HUES48 (cell line): ENCODE data around the gene KDM6B.

Experiments
- H3K27ac ChIP-seq: one replicate; pipeline ENCODE4 v1.7.0; 2013; ENCODE audit warnings: low read depth, low read length, inconsistent platforms
- H3K27me3 ChIP-seq: 2 replicates; pipeline ENCODE4 v1.6.1; 2013; ENCODE audit warnings: mild to moderate bottlenecking, low read length; ENCODE audit not compliant: control insufficient read depth, insufficient read depth
- H3K36me3 ChIP-seq: 2 replicates; pipeline ENCODE4 v1.6.1; 2013; ENCODE audit warnings: low read length; ENCODE audit not compliant: control insufficient read depth, insufficient read depth
- H3K4me1 ChIP-seq: 2 replicates; pipeline ENCODE4 v1.6.1; 2013; ENCODE audit warnings: mild to moderate bottlenecking, low read length; ENCODE audit not compliant: control insufficient read depth, insufficient read depth
- H3K4me3 ChIP-seq: 2 replicates; pipeline ENCODE4 v1.5.1; 2013; ENCODE audit warnings: mild to moderate bottlenecking, low read depth, low read length
- H3K9ac ChIP-seq: 2 replicates; pipeline ENCODE4 v1.6.1; 2013; ENCODE audit warnings: mild to moderate bottlenecking, low read depth, low read length, moderate library complexity
- H3K9me3 ChIP-seq: 2 replicates; pipeline ENCODE4 v1.6.1; 2013; ENCODE audit warnings: low read length; ENCODE audit not compliant: control insufficient read depth, insufficient read depth

The KDM6B gene

DNA sequence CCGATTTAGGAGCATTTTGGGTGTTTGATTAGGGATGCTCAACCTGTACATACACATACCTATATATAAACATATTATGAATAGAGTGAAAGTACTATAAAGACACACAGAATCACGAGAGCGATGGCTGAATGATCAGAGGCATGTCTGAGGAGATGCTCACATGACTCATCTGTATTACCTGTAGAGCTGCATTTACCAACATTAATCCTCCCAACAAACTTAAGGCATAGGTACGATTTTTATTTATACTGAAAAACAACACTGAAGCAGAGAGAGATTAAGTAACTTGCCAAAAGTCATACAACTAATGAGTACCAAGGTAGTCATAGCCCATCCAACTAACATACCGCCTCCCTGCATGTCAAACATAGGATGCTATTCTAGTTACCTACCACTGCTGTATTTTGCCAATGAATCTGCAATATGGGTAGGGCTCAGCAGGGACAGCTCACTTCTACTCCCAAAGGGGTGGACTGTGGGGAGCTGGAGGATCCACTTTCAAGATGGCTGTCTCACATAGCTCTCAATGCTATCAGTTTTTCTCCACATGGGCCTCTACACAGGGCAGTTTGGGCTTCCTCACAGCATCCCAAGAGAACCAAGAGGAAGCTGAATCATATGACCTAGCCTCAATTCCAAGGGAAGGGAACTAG, 31.1 kb downstream of the KDM6B start:
- no peaks in the 10 kb centered on the region for H3K9me3 ChIP-seq
- peaks cover 5% of the 10 kb centered on the region for H3K4me1 ChIP-seq
- no peak overlapping the region for H3K9ac ChIP-seq
- no peak overlapping the region for H3K4me3 ChIP-seq
- no peaks in the 10 kb centered on the region for H3K27me3 ChIP-seq
- peaks cover 3% of the 10 kb centered on the region; the same call in 1 of the 2 replicates for H3K36me3 ChIP-seq
- no peak overlapping the region for H3K27ac ChIP-seq

DNA sequence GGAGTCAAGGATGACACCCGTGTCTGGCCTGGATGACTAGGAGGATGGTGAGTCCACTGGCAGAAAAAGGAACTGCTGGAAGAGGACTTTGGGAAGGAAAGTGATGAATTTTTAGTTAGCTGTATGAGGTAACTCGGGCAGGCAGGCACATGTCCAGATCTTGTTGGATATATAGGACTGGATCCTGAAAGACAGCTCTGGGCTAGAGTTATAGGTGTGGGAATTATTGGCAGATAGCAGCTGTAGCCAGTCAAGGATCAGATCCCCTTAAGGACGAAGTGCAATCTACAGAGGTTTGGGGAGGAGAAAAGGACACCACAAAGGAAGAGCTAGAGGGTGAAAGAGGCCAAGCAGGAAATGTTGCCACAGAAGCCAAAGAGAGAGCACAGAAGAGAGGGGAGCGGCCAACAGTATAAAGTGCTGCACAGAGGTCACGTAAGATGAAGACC, 33.9 kb downstream of the KDM6B start:
- Histone ChIP-seq H3K27ac (no peak overlapping the region), H3K9ac (no peak overlapping the region), H3K9me3 (no peaks in the 10 kb centered on the region), H3K4me1 (peaks cover 3% of the 10 kb centered on the region), H3K4me3 (no peak overlapping the region), H3K36me3 (no peaks in the 10 kb centered on the region), H3K27me3 (no peaks in the 10 kb centered on the region)

- no peaks in the 10 kb centered on the region for H3K9me3 ChIP-seq
- H3K27ac ChIP-seq = no peak overlapping the region
- H3K9ac ChIP-seq = no peak overlapping the region
- H3K4me1 ChIP-seq = no peaks in the 10 kb centered on the region
- no peaks in the 10 kb centered on the region for H3K36me3 ChIP-seq
- H3K4me3 ChIP-seq = no peak overlapping the region
- no peaks in the 10 kb centered on the region for H3K27me3 ChIP-seq
Observed at GRCh38 chr17:7873051-7873450, 39.0 kb downstream of the KDM6B start.

DNA sequence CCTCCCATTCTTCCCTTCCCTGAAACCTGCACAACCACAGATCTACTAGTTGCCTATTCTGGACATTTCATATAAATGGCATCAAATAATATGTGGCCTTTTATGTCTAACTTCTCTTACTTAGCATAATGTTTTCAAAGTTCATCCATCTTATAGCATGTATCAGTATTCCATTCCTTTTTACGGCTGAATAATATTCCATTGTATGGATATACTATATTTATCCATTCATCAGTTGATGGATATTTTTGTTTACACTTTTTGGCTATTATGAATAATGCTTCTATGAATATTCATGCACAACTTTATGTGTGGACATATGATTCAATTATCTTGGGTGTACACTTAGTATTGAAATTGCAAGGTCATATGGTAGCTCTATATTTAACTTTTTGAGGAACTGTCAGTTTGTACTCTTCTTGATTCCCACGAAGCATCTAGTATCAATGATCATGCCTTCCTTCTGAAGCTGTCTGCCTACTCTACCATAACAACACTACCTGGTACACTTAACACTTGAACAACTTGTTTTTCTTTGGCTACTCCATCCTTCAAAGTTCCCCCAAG, 41.9 kb downstream of the KDM6B start:
- no peak overlapping the region for H3K4me3 ChIP-seq
- no peaks in the 10 kb centered on the region for H3K4me1 ChIP-seq
- peaks cover 10% of the 10 kb centered on the region for H3K36me3 ChIP-seq
- no peaks in the 10 kb centered on the region for H3K9me3 ChIP-seq
- no peak overlapping the region for H3K27ac ChIP-seq
- H3K9ac ChIP-seq = no peak overlapping the region
- H3K27me3 ChIP-seq = no peaks in the 10 kb centered on the region

GRCh38 chr17:7878234-7878633, 44.2 kb downstream of the KDM6B start:
- Histone ChIP-seq H3K27me3 (no peaks in the 10 kb centered on the region), H3K9me3 (no peaks in the 10 kb centered on the region), H3K4me3 (no peak overlapping the region), H3K36me3 (peaks cover 10% of the 10 kb centered on the region), H3K4me1 (no peaks in the 10 kb centered on the region), H3K9ac (no peak overlapping the region), H3K27ac (no peak overlapping the region)

- Histone ChIP-seq H3K27me3 (no peaks in the 10 kb centered on the region), H3K4me1 (peaks cover 9% of the 10 kb centered on the region), H3K36me3 (peaks cover 10% of the 10 kb centered on the region), H3K9ac (no peak overlapping the region), H3K4me3 (no peak overlapping the region), H3K27ac (no peak overlapping the region), H3K9me3 (no peaks in the 10 kb centered on the region)
Observed at GRCh38 chr17:7880076-7880868, 46.3 kb downstream of the KDM6B start.

GRCh38 chr17:7881276-7882054, 47.4 kb downstream of the KDM6B start:
- Histone ChIP-seq H3K9me3 (no peaks in the 10 kb centered on the region), H3K27ac (no peak overlapping the region), H3K4me3 (no peak overlapping the region), H3K4me1 (peaks cover 9% of the 10 kb centered on the region), H3K9ac (no peak overlapping the region), H3K36me3 (peaks cover 10% of the 10 kb centered on the region), H3K27me3 (peaks cover 10% of the 10 kb centered on the region)

DNA sequence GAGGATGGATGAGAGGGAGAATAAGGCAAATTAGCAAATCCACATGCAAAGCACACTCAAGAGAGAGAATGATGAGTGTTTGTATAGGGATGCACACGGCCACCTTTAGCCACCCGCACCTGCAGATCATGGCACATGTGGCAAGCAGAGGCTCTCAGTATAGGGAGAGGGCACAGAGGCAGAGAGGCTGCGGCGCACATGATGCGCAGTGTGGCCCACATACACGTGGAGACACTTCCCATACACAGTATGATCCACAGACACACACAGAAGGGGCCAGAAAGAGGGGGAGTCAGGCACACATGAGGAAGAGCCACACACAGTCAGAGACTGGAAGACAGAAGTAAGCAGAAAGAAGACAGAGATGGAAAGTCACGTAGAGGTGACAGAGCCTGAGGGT, 48.1 kb downstream of the KDM6B start:
- Histone ChIP-seq H3K36me3 (peaks cover 10% of the 10 kb centered on the region), H3K4me1 (peaks cover 14% of the 10 kb centered on the region), H3K27ac (no peak overlapping the region), H3K27me3 (peaks cover 11% of the 10 kb centered on the region), H3K9ac (no peak overlapping the region), H3K4me3 (no peak overlapping the region), H3K9me3 (no peaks in the 10 kb centered on the region)

- Histone ChIP-seq H3K27me3 (peaks cover 11% of the 10 kb centered on the region), H3K9ac (no peak overlapping the region), H3K9me3 (no peaks in the 10 kb centered on the region), H3K4me3 (no peak overlapping the region), H3K36me3 (peaks cover 10% of the 10 kb centered on the region), H3K27ac (no peak overlapping the region), H3K4me1 (peaks cover 18% of the 10 kb centered on the region)
Observed at GRCh38 chr17:7882629-7883028, 48.6 kb downstream of the KDM6B start.
